ENCODE measurements around the gene AOC2.

DNA sequence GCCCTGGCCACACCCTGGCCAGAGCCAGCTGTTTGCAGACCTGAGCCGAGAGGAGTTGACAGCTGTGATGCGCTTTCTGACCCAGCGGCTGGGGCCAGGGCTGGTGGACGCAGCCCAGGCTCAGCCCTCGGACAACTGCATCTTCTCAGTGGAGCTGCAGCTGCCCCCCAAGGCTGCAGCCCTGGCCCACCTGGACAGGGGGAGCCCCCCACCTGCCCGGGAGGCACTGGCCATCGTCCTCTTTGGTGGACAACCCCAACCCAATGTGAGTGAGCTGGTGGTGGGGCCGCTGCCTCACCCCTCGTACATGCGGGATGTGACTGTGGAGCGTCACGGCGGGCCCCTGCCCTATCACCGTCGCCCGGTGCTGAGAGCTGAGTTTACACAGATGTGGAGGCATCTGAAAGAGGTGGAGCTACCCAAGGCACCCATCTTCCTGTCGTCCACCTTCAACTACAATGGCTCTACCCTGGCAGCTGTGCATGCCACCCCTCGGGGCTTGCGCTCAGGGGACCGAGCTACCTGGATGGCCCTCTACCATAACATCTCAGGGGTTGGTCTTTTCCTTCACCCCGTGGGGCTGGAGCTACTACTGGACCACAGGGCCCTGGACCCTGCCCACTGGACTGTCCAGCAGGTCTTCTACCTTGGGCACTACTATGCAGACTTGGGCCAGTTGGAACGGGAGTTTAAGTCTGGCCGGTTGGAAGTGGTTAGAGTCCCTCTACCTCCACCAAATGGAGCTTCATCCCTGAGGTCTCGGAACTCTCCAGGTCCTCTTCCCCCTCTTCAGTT is 578 bp downstream of the AOC2 start:
- TF ChIP-seq CTCF (conservative IDR thresholded peaks at IDR 0.05 in 1 of 2, IDR thresholded peaks at IDR 0.05 in 1 of 2; ENCODE audit: low read depth in 1 of 2, low read length in 2 of 2) = no peak
- TF ChIP-seq EZH2 (IDR thresholded peaks at IDR 0.05; ENCODE audit: low read length, missing control alignments) = no peak

Data from fibroblast of lung (primary cell).